Brain microvascular endothelial cell (primary cell): ENCODE results near the gene ATP2B2.

Source experiments
- DNase-seq: peaks from one replicate; pipeline ENCODE4 v3.0.0-alpha.2; 2020
- H3K27ac ChIP-seq: fragments of 250-450 bp; sonication (Bioruptor Pico); 2 replicates; pipeline ENCODE4 v1.5.1; 2020; ENCODE audit warnings: mild to moderate bottlenecking, moderate library complexity
- H3K27me3 ChIP-seq: fragments of 250-450 bp; sonication (Bioruptor Pico); replicated peaks from 2 replicates; pipeline ENCODE4 v1.5.1; 2020; ENCODE audit warnings: mild to moderate bottlenecking
- H3K36me3 ChIP-seq: fragments of 250-450 bp; sonication (Bioruptor Pico); replicated peaks from 2 replicates; pipeline ENCODE4 v1.5.1; 2020; ENCODE audit warnings: mild to moderate bottlenecking
- H3K4me3 ChIP-seq: 2 replicates; pipeline ENCODE4 v1.5.1; 2011; ENCODE audit warnings: low read depth, mild to moderate bottlenecking, control low read depth, low read length, moderate library complexity
- in situ Hi-C: cut with HindIII; loops from 2 replicates; pipeline ENCODE4 v1.10.0; 2017; ENCODE audit warnings: low sequenced_read_pairs, low pct_ligation_motif_present
- TF ChIP-seq, protein P1 (sequence below): IDR thresholded peaks from 2 replicates; pipeline ENCODE4 v1.5.1; 2011; ENCODE audit warnings: low read depth, mild to moderate bottlenecking, moderate library complexity, low read length, control low read depth, inconsistent platforms; ENCODE audit errors: missing control alignments

ATP2B2 gene

DNA sequence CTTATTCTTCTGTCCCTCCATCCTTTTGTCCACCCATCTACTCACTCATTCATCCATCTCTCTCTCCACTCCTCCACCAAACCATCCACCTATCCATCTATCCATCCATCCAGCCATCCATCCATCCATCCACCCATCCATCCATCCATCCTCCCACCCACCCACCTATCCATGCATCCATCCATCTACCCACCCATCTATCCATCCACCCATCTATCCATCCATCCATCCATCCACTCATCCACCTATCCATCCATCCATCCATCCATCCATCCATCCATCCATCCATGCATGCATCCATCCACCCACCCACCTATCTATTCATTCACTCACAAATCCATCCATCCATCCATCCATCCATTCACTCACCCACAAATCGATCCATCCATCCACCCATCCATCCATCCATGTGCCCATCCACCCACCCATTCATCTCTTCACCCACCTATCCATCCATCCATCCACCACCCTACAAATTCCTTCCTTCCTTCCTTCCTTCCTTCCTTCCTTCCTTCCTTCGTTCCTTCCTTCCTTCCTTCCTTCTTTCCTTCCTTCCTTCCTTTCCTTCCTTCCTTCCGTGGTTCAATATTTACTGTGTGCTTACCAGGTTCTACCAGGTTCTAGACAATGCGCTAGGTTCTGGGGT lies 17.3 kb downstream of the ATP2B2 start:
- TF ChIP-seq, protein P1, sequence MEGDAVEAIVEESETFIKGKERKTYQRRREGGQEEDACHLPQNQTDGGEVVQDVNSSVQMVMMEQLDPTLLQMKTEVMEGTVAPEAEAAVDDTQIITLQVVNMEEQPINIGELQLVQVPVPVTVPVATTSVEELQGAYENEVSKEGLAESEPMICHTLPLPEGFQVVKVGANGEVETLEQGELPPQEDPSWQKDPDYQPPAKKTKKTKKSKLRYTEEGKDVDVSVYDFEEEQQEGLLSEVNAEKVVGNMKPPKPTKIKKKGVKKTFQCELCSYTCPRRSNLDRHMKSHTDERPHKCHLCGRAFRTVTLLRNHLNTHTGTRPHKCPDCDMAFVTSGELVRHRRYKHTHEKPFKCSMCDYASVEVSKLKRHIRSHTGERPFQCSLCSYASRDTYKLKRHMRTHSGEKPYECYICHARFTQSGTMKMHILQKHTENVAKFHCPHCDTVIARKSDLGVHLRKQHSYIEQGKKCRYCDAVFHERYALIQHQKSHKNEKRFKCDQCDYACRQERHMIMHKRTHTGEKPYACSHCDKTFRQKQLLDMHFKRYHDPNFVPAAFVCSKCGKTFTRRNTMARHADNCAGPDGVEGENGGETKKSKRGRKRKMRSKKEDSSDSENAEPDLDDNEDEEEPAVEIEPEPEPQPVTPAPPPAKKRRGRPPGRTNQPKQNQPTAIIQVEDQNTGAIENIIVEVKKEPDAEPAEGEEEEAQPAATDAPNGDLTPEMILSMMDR = no peak
- Histone ChIP-seq H3K27me3 (no peaks in the 10 kb centered on the region), H3K27ac (no peak overlapping the region), H3K4me3 (no peak overlapping the region), H3K36me3 (no peaks in the 10 kb centered on the region)
- no peak for DNase-seq
- in situ Hi-C loops = no loop called here

DNA sequence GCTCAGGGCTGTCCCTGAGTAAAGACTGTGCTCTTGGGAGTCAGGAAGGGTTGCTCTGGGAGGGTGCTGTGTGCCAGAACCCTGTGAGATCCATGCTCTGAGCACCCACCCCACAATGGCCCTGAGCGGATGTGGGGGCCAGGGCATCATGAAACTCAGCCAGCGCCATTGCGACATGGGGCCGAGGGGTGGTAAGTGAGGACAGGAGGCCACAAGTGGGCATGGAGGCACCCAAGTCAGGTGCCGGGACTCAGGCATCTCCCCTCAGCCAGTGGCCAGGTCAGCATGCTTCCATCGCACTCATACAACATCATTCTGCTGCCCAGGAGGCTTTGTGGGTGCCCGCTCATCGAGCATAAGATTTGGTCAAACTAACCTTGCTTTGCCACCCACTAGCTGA lies 19.6 kb downstream of the ATP2B2 start:
- Histone ChIP-seq H3K4me3 (no peak overlapping the region), H3K27me3 (no peaks in the 10 kb centered on the region), H3K27ac (no peak overlapping the region), H3K36me3 (no peaks in the 10 kb centered on the region)
- no peak for DNase-seq
- in situ Hi-C loops = no loop called here
- TF ChIP-seq, protein P1 = no peak

DNA sequence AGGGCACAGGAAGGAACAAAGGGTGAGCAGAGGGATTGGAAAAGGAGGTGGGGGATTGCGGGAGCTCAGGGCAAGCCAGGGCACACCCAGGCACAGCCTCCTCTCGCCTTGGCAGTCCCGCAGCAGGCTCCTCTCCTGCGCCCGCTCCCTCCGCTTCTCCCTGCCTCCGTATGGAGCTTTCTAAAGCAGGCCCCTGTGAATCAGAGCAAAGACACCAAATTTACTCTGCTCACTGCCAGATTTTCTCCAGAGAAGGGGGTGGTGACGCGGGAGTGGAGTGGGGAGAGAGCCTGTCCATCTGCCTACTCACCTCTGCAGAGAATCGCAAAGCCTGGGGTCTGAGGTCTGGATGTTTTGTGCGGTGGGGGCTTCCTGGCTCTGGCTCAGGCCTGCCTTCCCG lies 20.0 kb downstream of the ATP2B2 start:
- no peaks in the 10 kb centered on the region for H3K27me3 ChIP-seq
- no peak overlapping the region for H3K27ac ChIP-seq
- DNase-seq = no peak
- TF ChIP-seq, protein P1 = no peak
- in situ Hi-C loops = no loop called here
- H3K36me3 ChIP-seq = no peaks in the 10 kb centered on the region
- no peak overlapping the region for H3K4me3 ChIP-seq

DNA sequence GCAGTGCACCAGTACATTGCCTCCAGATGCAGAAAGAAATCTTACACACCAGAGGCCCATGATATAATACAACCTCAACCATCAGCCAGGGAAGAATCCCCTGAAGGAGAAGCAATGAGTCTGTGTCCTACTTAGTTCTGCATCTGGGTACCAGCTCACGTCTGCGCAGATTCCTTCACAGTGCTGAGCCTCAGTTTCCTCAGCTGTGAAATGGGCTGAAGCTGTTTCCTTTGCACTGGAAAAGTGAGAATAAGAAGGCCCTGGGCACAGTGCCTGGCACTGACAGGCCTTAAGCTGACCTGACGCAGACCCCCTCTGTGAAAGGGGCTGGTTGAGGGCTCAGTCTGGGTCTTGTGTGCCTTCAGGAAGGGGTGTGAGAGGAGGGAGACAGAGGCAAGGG lies 20.7 kb downstream of the ATP2B2 start:
- TF ChIP-seq, protein P1 = no peak
- in situ Hi-C loops = no loop called here

DNA sequence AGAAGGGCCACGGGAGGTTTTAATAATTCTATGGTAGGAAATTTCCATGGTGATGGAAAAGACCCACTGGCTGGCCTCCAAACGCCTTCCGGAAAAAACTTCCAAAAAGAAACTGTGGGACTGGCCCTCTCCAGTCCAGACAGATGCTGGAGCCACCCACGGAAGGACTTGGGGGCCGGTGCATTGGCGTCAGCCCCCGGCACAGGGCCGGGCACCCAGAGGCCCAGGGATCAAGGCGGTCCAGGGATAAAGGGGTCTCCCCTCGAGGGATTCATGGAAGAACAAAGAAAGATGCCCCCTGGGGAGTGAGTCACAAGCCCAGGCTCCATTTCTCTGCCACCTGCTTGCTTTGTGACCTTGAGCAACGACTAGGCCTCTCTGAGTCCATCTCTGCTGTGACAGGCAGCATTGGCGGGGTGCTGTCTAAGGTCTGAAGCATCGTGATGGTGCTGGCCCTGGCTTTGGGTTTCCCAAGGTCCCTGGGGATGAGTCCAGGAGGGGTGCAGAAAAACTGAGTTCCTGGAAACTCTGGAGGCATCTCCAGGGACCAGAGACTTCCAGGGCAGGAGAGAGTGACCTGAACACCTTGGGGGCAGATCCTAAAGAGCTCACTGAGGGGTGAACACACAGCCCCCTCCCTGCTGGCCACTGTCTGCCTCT lies 21.6 kb downstream of the ATP2B2 start:
- Histone ChIP-seq H3K4me3 (no peak overlapping the region), H3K27ac (no peak overlapping the region), H3K36me3 (no peaks in the 10 kb centered on the region), H3K27me3 (no peaks in the 10 kb centered on the region)
- in situ Hi-C loops = no loop called here
- no peak for DNase-seq
- TF ChIP-seq, protein P1 = no peak

More for the DNA sequence above, 20.7 kb downstream of the ATP2B2 start:
- no peak overlapping the region for H3K4me3 ChIP-seq
- no peak overlapping the region for H3K27ac ChIP-seq
- DNase-seq = no peak
- no peaks in the 10 kb centered on the region for H3K36me3 ChIP-seq
- H3K27me3 ChIP-seq = no peaks in the 10 kb centered on the region

DNA sequence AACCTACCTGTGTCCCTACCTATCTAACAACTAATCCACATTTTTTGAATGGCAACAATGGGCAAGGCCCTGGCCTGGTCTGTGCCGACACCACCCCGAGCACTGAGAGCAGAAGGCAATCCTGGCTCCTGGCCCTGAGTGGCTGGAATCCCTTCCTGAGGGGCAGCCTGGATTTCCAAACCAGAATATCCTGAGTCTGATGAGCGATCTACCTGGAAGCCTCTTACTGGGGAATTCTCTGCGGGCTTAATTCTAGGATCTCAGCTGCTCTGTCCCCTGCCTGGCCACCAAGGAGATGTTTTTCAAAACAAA lies 22.1 kb downstream of the ATP2B2 start:
- H3K27me3 ChIP-seq = no peaks in the 10 kb centered on the region
- in situ Hi-C loops = no loop called here
- no peaks in the 10 kb centered on the region for H3K36me3 ChIP-seq
- H3K4me3 ChIP-seq = no peak overlapping the region
- H3K27ac ChIP-seq = no peak overlapping the region
- DNase-seq = no peak
- TF ChIP-seq, protein P1 = no peak
